ENCODE results near the gene KRT15.

GRCh38 chr17:41542357-41542756, 23.7 kb upstream of the KRT15 start:
- TF ChIP-seq POLR2AphosphoS5 (IDR thresholded peaks at IDR 0.05; ENCODE audit: low read depth, low read length) (no peak), EGR1 (IDR thresholded peaks at IDR 0.05; ENCODE audit: borderline replicate concordance, low read depth, low read length) (no peak), CEBPB (IDR thresholded peaks at IDR 0.05; ENCODE audit: low read depth, low read length) (no peak), ATF2 (IDR thresholded peaks at IDR 0.05; ENCODE audit: low read length) (no peak), JUND (IDR thresholded peaks at IDR 0.05; ENCODE audit: low read length) (no peak)
